Esophagus squamous epithelium (tissue), 5 donors: ENCODE data around the gene PPP2R3B. TPM values are rescaled to one million over a fixed set of nuclear protein-coding genes. Genes with fewer than 3 reads are reported as not detected.

Source experiments
- DNase-seq: peaks from one replicate; lab custom pipeline; 2025; lab: John Stamatoyannopoulos, UW
- H3K27ac ChIP-seq, 4 donors: fragments of 200-600 bp; sonication (generic); one replicate each; pipeline ENCODE4 v1.5.1; 2016 to 2019; ENCODE audit warnings: mild to moderate bottlenecking in 1 of 4
- H3K27me3 ChIP-seq, 4 donors: fragments of 200-600 bp; sonication (generic); 1 replicate in 3 of 4; 2 replicates in 1 of 4; pipeline versions ENCODE4 v1.5.1 to v1.6.0; 2017 to 2021; ENCODE audit warnings: antibody characterized with exemption in 1 of 4
- H3K36me3 ChIP-seq, 3 donors: fragments of 200-600 bp; sonication (generic); one replicate each; pipeline ENCODE4 v1.5.1; 2016 to 2019
- H3K4me1 ChIP-seq, 3 donors: fragments of 200-600 bp; sonication (generic); one replicate each; pipeline ENCODE4 v1.5.1; 2017 to 2019
- H3K4me3 ChIP-seq, 4 donors: fragments of 200-600 bp; sonication (generic); 1 replicate in 3 of 4; 2 replicates in 1 of 4; pipeline ENCODE4 v1.5.1; 2016 to 2019; ENCODE audit warnings: mild to moderate bottlenecking in 2 of 4, moderate library complexity in 1 of 4
- H3K9me3 ChIP-seq, 3 donors: fragments of 200-600 bp; sonication (generic); one replicate each; pipeline ENCODE4 v1.5.1; 2016 to 2019
- POLR2A ChIP-seq, 4 donors: fragments of 450-650 bp; IDR thresholded peaks; one replicate each; pipeline ENCODE4 v1.6.1; 2017; ENCODE audit warnings: antibody characterized with exemption in 4 of 4, mild to moderate bottlenecking in 4 of 4, moderate library complexity in 3 of 4
- WGBS, 2 donors: methylation state at CpG; one replicate each; pipeline ENCODE4 v1.1.5; 2018; 5-methylcytosine and 5-hydroxymethylcytosine counted together
- intact Hi-C: fragments of 100-400 bp; cut with DNase I; formaldehyde crosslinking; loops from one replicate; pipeline ENCODE4 v1.15.0; 2022
- total RNA-seq, 4 donors: library from RNA; depleted of rRNA; stranded (reverse); fragments of >200 nt; gene quantifications; one replicate each; pipeline ENCODE4 v1.1.0, GENCODE V29; 2016
- TF ChIP-seq, protein P1 (sequence below), 6 experiments: fragments of 450-650 bp in 4 of 6; fragments of 200-600 bp in 2 of 6; sonication (generic) in 2 of 6; IDR thresholded peaks; one replicate each; pipeline ENCODE4 v1.5.1; 2016 to 2019; ENCODE audit warnings: antibody characterized with exemption in 6 of 6, mild to moderate bottlenecking in 4 of 6, moderate library complexity in 4 of 6
- donor health status: DM: yes; HTN: yes; CAD: no.

PPP2R3B gene
- total RNA-seq, 4 donors from 2014 or later = 7.9 to 26.1 (median 24.1) TPM

DNA sequence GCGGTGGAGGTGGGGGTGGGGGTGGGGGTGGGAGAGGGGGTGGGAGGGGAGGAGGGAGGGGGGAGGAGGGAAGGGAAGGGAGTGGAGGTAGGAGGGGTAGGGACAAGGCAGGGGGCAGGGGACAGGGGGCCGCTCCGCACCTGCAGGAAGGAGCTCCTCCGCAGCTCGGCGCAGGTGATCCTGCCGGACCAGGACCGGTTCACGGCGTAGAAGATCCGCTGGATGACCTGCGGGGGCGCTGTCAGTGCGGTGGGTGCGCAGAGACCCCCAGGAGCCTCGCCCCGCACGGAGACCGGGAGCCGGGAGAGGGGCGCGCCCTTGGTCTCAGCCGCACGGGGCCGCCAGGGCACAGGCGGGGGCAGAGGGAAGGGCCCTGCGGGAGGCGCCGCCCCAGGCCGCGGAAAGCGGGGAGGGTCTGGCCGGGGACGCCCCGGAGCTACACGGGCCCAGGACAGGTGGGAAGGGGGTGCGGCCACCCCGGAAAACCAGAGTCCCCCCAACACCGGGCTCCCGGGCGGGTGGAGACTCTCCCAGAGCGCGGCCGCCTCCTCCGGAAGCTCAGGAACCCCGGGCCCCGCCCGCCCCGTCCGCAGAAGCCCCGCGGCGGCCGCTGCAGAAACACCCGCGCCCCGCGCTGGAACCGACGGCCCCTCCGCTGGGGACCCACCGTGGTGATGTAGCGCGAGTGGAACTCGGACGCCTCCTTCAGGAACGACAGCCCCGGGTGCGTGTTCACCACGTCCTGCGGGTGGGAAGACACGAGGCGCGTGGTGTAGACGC is 40.5 kb downstream of the PPP2R3B start:
- Histone ChIP-seq H3K27me3 (no peaks in the 10 kb centered on the region), H3K4me1 (no peaks in the 10 kb centered on the region), H3K4me3 (no peak overlapping the region), H3K36me3 (peaks cover 0 to 61% (median 0%) of the 10 kb centered on the region in 3 donors), H3K27ac (no peak overlapping the region), H3K9me3 (no peaks in the 10 kb centered on the region)
- intact Hi-C loops = no loop called here
- no peak for DNase-seq
- WGBS, 2 donors = 97% methylated on average over 17 of the region's 75 CpGs; no CpG with 5 or more reads in 1 of the 2 donors
- TF ChIP-seq POLR2A (IDR thresholded peaks at IDR 0.05) = no peak
- TF ChIP-seq, protein P1, sequence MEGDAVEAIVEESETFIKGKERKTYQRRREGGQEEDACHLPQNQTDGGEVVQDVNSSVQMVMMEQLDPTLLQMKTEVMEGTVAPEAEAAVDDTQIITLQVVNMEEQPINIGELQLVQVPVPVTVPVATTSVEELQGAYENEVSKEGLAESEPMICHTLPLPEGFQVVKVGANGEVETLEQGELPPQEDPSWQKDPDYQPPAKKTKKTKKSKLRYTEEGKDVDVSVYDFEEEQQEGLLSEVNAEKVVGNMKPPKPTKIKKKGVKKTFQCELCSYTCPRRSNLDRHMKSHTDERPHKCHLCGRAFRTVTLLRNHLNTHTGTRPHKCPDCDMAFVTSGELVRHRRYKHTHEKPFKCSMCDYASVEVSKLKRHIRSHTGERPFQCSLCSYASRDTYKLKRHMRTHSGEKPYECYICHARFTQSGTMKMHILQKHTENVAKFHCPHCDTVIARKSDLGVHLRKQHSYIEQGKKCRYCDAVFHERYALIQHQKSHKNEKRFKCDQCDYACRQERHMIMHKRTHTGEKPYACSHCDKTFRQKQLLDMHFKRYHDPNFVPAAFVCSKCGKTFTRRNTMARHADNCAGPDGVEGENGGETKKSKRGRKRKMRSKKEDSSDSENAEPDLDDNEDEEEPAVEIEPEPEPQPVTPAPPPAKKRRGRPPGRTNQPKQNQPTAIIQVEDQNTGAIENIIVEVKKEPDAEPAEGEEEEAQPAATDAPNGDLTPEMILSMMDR (IDR thresholded peaks at IDR 0.05) = no peak

DNA sequence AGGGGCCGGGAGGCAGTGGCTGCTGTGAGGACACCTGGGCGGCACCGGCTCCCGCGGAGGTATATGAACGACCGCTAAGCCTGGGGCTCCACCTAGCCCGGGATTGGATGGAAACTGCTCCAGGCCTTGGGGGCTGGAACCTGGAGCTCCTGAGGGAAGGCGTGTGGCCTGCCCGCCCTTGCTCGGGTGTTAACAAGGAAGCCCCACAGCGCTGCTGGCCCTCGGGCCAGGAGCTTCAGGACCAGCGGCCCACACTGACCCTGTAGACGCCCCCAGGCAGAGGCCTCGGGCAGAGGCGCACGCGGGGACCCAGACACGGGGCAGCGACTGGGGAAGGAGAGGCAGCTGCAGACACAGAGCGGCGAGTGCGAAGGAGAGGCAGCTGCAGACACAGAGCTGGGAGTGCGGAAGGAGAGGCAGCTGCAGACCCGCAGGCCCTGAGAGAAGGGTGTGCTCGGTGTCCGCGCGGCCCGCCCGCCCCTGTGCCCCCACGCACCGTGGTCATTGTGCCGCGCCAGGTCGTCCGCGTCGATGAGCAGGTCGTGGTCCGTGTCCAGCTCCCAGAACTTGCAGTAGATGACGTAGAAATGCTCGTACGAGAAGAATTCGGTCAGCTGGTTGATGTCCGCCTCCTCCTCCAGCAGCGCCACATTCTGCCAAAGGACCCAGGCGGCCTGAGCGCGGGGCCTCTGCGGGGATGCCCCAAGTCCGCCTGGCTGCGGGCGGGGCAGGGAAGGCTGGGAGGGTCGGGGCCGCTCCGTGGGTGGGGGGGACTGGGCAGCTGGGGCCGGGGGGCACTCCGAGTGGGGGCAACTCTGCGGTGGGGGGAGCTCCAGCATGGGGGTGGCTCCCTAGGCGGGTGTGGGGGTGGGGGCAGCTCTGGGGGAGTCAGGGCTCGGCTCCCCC is 41.4 kb downstream of the PPP2R3B start:
- intact Hi-C loops = no loop called here
- WGBS, 2 donors = 83 to 100% methylated on average over 9 to 10 of the region's 63 CpGs
- Histone ChIP-seq H3K36me3 (peaks cover 0 to 59% (median 0%) of the 10 kb centered on the region in 3 donors), H3K9me3 (no peaks in the 10 kb centered on the region), H3K27ac (no peak overlapping the region), H3K27me3 (no peaks in the 10 kb centered on the region), H3K4me3 (no peak overlapping the region), H3K4me1 (no peaks in the 10 kb centered on the region)
- TF ChIP-seq POLR2A (IDR thresholded peaks at IDR 0.05) = no peak
- TF ChIP-seq, protein P1 (IDR thresholded peaks at IDR 0.05) = no peak
- no peak for DNase-seq

DNA sequence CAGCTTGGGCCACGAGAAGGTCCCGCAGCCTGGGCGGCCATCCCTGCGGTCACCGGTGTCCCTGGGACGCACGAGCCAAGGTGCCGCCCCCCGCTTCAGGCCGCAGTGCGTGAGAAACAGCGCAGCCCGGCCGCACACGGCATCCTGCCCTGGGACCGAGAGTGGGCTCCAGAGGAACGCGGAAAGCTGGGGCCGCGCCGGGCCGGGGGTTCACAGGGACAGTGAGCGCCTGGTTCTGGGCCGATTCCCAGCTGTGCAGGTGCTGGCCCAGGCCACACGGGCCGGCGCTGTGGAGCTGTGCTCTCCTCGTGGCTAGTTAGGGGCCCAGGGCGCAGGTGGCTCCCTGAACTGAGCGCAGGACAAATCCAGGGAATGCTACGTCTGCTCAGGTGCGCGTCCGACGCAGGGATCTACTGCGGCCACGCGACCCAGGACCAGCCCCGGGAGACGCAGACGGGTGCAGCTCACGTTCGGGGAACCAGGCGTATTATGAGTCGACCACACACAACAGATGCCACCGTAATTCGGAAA is 42.3 kb downstream of the PPP2R3B start:
- no peaks in the 10 kb centered on the region for H3K4me1 ChIP-seq
- DNase-seq = no peak
- intact Hi-C loops = no loop called here
- no peaks in the 10 kb centered on the region for H3K9me3 ChIP-seq
- H3K27me3 ChIP-seq = no peaks in the 10 kb centered on the region
- H3K27ac ChIP-seq = no peak overlapping the region
- 100% methylated on average over 16 of the region's 47 CpGs; no CpG with 5 or more reads in 1 of the 2 donors for WGBS, 2 donors
- no peak overlapping the region for H3K4me3 ChIP-seq
- peaks cover 0 to 56% (median 0%) of the 10 kb centered on the region in 3 donors for H3K36me3 ChIP-seq
- no peak for TF ChIP-seq POLR2A (IDR thresholded peaks at IDR 0.05)
- TF ChIP-seq, protein P1 (IDR thresholded peaks at IDR 0.05) = no peak

DNA sequence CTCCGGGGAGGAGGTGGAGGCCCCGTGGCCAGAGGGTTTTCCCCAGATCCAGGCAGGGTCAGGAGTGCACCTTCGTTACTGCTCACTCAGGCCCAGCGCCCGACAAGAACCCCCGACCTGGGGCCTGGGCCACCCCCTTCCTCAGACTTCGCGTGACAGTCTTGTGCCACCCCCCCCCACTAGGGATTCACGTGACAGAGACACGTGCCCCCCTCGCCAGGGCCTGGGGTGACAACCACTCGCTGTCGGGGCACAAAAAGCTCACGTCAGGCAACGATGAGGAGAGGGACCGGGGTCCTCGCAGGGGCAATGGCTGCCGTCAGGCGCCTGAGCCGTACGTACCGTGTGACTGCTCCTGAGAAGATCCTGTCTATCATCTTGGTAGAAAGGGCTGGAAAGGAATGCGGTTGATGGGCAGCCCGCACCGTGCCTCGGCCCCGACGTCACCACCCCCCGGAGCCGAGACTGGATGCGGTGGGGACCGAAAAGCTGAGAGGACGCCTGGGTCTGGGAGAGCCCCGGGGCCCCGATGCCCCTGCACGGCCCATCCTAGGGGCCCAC is 45.1 kb downstream of the PPP2R3B start:
- Histone ChIP-seq H3K4me1 (no peaks in the 10 kb centered on the region), H3K27ac (no peak overlapping the region), H3K27me3 (no peaks in the 10 kb centered on the region), H3K4me3 (no peak overlapping the region), H3K9me3 (no peaks in the 10 kb centered on the region), H3K36me3 (peaks cover 0 to 68% (median 0%) of the 10 kb centered on the region in 3 donors)
- intact Hi-C loops = no loop called here
- TF ChIP-seq, protein P1 (IDR thresholded peaks at IDR 0.05) = no peak
- no peak for TF ChIP-seq POLR2A (IDR thresholded peaks at IDR 0.05)
- DNase-seq = no peak
- WGBS, 2 donors = 95% methylated on average over 13 of the region's 36 CpGs; no CpG with 5 or more reads in 1 of the 2 donors
